Spleen (tissue), 7 donors: ENCODE data around the gene RGS14.

Experiments
- CTCF ChIP-seq, 11 experiments: fragments of 200-600 bp in 7 of 11; fragments of 450-650 bp in 4 of 11; sonication (generic) in 4 of 11; IDR thresholded peaks in 8 of 11; conservative IDR thresholded peaks in 3 of 11; 1 replicate in 7 of 11; 2 replicates in 4 of 11; pipeline versions ENCODE4 v1.4.0 to v1.8.0; 2016 to 2021; ENCODE audit warnings: antibody characterized with exemption in 11 of 11, inconsistent platforms in 4 of 11, mild to moderate bottlenecking in 1 of 11
- POLR2A ChIP-seq, 3 donors: fragments of 450-650 bp; IDR thresholded peaks; one replicate each; pipeline ENCODE4 v1.5.1; 2017; ENCODE audit warnings: antibody characterized with exemption in 3 of 3, mild to moderate bottlenecking in 1 of 3
- POLR2AphosphoS5 ChIP-seq, 3 donors: sonication (generic); formaldehyde crosslinking; IDR thresholded peaks; one replicate each; pipeline ENCODE4 v1.5.1; 2017; ENCODE audit warnings: antibody characterized with exemption in 3 of 3
- donor health status: DM: no; HTN: no; CAD: no; lungs with moderate emphysema.
- donor health status: DM: no; HTN: no; CAD: no.
- donor health status: DM: no; HTN: no; CAD: no.

GRCh38 chr5:177349362-177349647 is 8.4 kb upstream of the RGS14 start:
- TF ChIP-seq CTCF (IDR thresholded peaks at IDR 0.05 in 8 of 11, conservative IDR thresholded peaks at IDR 0.05 in 3 of 11) (no peak), POLR2A (IDR thresholded peaks at IDR 0.05) (no peak), POLR2AphosphoS5 (IDR thresholded peaks at IDR 0.05) (no peak)
